ENCODE data around the gene SLC27A6.

- no peak for TF ChIP-seq CTCF (conservative IDR thresholded peaks at IDR 0.05; ENCODE audit: low read depth, low read length)
- TF ChIP-seq EZH2 (IDR thresholded peaks at IDR 0.05; ENCODE audit: borderline replicate concordance, low read depth, low read length, poor library complexity, severe bottlenecking) = no peak
Observed at GRCh38 chr5:129077433-129078075, 112.3 kb downstream of the SLC27A6 start.

Data from A673 (cell line).